GM18907 (cell line): ENCODE data around the gene OR1A2.
"Not testable (repeated sequence)": the region's sequence is repeated elsewhere in the genome, so short reads cannot be mapped to it uniquely, and the experiment has no call there.

Experiments
- ATAC-seq: cut with Tn5 transposase; IDR thresholded peaks from one replicate; pipeline ENCODE4 v1.9.1; 2021; ENCODE audit warnings: mild to moderate bottlenecking, moderate library complexity; ENCODE audit not compliant: unreplicated experiment

Gene OR1A2, protein sequence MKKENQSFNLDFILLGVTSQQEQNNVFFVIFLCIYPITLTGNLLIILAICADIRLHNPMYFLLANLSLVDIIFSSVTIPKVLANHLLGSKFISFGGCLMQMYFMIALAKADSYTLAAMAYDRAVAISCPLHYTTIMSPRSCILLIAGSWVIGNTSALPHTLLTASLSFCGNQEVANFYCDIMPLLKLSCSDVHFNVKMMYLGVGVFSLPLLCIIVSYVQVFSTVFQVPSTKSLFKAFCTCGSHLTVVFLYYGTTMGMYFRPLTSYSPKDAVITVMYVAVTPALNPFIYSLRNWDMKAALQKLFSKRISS

DNA sequence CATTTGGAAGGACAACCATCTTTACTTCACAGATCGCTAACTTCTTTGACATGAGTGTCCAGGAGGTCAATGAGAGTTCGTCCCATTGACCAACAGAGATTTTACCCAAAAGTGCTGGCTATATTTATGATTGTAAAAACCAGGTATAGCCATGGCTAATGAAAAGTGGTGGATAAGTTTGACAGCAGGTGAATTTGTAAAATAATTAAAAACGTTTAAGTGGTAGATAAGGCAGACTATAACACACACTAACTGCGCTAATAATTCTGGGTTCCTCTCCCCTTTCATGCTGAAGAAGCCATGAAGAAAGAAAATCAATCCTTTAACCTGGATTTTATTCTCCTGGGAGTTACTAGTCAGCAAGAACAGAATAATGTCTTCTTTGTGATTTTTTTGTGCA is at the start of gene OR1A2:
Gene OR1A2 (plus strand): TSS at position 301 of the 400 bp plus-strand sequence. CDS start 0 bp downstream, at position 301.
- no peak for ATAC-seq

DNA sequence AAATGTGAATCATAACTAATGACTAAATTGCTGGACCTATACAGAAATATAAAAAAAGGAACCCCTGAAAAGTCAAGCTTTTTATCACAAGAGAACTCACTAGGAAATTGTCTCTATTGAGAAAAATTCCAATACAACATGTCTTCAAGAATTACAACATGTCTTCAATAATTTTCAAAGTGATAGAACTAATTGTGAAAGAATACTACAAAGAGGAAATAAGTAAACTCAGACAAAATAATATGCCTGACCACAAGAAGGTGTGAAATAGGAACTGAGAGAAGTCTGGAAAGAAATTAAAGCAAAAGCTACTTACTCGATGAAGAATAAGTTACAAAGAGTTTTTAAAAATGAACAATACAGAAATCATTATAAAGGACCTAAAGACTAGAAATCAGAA is 40.1 kb upstream of the OR1A2 start:
- no peak for ATAC-seq

DNA sequence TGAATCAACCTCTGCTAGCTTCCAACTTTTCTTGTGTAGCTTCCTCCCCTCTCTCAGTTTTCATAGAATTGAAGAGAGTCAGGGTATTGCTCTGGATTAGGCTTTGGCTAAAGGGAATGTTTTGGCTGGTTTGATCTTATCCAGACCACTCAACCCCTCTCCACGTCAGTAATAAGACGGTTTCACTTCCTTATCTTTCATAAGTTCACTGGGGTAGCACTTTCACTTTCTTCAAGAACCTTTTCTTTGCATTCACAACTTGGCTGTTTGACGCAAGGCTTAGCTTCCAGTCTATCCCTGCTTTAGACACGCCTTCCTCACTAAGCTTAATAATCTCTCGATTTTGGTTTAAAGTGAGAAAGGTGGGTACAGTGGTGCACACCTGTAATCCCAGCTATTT is 29.7 kb upstream of the OR1A2 start:
- ATAC-seq = no peak

DNA sequence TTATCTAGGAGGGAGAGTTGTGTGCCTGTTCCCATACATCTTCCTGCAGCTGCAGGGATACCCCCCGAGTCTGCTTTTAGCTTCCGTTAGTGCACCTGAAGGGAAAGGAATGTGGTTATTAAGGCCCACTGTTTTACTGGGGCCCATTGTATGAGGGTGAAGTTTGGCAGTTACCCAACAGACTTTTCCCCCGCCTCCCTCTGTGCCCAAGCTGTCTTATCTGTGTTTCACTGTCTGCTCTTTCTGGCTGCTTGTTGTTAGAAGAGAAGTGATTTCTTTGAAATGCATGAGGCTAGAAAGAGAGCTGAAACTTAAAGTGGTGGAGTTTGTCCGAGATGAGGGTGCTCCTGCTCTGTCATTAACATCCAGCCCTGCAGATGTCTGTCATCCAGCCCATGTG is 7.4 kb upstream of the OR1A2 start:
- ATAC-seq = no peak

DNA sequence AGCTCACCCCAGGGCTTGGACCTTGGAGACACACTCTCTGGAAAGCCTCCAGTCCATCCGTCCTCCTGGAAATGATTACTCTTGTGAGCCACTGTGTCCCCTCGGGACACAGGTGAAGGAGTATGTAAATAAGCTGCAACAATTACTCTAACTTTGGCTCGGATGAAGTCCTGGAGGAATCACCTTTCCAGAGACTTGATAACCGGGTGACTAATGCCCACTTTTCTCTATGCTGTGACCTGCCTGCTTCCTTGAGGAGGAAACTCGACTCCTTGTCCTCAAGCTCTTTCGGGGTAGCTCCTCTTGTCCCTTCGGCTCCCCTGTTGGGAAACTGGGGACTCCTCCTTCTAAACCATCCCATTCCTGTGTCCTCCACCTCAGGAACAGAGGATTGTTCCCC is 10.0 kb downstream of the OR1A2 start, which contains the start of gene OR1A1:
Gene OR1A1 (plus strand): TSS at position 301 of the 400 bp plus-strand sequence. CDS start 7,954 bp downstream, outside the sequence.
- no peak for ATAC-seq

DNA sequence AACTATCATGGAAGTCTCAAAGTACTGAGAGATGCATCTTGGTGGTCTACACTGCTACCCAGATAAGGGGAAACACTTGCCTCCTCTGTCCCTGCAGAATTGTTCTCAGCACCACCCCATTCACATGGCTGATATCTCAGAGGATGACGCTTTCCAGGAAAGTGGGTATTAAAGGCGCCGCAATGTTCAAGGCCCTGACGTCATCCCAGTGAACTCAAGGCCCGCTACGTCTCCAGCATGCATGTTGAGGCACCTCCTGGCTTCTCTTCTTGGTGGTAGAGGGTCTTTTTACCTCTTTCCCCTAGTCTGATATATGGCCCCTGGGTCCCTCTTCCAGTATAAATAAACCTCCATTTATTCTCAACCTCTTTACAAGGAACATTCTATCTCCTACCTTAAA is 11.2 kb downstream of the OR1A2 start:
- no peak for ATAC-seq

DNA sequence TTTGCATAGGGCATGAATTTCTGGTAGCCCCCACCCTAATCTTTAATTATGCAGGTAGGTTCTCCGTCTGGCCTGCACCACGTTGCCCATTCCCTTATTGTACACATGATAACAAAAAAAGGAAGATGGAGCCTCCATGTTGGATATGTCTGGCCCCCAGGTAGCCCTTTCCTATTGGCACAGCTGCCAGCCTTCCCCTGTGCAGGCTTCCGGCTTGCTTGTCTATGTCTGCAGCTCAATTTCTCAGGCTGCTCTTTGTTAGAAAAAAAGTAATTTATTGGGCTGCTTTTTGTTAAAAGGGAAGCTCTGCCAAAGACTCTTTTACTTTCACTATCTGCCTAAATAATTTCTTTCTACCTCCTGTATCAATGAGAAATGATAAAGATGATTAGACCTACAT is 15.7 kb downstream of the OR1A2 start:
- no peak for ATAC-seq

DNA sequence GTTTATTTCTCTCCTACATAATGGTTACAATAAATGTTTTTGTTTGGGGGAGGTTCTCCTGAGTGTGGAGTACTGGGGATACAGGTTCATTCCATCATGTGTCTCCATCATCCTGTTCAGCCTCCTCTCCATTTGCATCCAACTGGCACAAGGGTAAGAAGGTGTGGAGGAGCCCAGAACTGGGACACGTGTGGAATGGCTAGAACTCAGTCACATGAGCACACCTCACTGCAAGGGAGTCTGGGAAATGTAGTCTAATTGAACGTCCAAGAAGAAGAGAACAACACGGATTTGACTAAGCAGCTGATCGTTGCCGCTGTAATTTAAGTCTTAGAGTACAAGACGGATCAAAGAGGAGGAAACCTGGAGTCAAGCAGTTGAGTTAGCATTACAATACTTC is 16.3 kb downstream of the OR1A2 start:
- ATAC-seq = no peak

DNA sequence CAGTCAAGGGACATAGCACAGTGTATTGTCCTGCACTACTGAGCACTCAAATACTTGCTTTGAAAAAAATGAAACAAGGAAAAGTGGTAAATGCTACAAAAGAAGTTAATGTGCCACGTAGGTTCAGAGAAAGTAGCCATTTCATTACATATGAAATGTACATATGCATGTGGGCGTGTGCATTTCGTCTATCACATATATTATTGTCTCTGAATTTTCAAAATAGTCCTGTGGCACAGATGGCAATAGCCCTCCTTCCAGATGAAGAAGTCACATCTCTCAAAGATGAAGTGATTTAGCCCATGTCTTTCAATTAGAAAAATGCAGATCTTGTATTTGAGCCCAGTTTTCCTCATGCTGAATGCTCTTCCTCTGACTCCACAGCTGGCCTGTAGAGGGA is 22.7 kb downstream of the OR1A2 start:
- ATAC-seq = not testable (repeated sequence)

DNA sequence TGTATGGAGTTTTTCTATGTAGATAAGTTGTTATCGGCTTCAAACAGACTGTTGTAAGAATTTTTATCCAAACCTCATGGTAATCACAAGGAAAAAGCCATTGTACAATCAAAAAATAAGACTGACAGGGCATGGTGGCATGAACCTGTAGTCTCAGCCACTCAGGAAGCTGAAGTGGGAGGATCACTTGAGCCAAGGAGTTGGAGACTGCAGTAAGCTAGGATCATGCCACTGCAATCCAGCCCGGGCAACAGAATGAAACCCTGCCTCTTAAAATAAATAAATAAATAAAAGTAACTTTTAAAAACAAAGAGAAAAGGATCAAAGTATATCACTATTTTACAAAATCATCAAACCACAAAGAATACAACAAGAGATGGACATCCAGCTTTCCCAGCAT is 24.5 kb downstream of the OR1A2 start:
- ATAC-seq = no peak

DNA sequence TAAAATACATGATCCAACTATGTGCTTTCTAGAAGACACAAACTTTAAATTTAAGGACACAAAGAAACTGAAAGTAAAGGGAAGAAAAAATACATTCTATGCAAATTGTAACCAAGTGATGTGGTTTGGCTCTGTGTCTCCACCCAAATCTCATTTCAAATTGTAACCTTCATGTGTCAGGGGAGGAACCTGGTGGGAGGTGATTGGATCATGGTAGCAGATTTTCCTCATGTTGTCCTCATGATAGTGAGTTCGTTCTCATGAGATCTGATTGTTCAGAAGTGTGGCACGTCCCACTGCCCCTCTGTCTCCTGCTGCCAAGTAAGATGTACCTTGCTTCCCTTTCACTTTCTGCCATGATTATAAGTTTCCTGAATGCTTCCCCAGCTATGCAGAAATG is 25.2 kb downstream of the OR1A2 start:
- ATAC-seq = no peak

DNA sequence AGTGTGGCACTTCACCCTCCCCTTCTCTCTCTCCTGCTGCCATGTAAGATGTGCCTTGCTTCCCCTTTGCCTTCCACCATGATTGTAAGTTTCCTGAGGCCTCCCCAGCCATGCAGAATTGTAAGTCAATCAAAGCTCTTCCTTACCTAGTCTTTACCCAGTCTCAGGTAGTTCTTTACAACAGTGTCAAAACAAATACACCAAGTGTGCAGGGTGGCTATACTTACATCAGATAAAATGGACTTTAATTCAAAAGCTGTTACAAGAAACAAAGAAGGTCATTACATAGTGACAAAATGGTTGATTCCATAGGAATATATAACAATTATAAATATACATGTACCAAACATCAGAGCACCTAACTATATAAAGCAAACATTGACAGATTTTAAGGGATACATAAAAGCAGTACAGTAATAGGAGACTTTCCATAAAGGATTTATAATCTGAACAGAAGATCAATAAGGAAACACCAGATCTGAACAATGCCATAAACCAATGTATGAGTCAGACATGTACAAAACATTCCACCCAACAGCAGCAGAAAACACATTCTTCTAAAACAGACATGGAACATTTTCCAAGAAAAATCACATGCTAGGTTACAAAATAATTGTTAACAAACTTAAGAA is 27.5 kb downstream of the OR1A2 start:
- ATAC-seq = not testable (repeated sequence)

DNA sequence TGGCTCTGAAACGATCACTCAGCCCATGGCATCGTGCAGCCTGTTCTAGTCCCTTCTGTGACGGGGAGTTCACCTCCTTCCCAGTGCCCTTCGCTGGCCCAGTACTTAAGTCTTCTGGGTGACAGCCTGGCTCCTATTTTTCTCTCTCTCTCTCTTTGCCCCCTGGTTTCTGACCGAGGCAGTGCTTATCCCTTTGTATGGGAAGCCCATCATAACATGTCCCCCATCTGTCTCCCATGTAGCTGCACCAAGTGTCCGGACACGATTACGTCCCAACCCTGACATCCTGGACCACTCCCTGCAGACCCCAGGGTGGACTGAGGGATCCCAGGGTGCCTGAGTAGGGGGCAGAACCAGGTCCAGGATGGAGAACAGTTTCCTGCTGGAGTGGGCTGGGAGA is 35.0 kb downstream of the OR1A2 start:
- ATAC-seq = not testable (repeated sequence)

DNA sequence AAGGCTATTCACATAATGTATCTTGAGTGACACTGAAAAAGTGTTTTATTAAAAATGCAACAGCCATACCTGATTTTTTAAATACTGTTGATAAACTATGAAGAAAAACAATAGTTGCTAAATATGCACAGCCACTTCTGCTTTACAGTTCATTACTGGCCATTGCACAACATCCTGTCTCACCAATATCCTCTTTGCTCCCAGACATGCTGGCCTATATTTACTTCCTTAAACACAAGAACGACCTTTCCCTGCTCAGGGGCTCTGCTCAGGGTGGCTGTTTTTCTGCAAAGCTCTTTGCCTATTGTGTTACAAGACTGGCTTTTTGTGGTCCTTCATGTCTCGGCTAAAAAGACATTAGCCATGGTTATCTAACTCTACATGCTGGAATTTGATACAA is 41.4 kb downstream of the OR1A2 start:
- not testable (repeated sequence) for ATAC-seq

DNA sequence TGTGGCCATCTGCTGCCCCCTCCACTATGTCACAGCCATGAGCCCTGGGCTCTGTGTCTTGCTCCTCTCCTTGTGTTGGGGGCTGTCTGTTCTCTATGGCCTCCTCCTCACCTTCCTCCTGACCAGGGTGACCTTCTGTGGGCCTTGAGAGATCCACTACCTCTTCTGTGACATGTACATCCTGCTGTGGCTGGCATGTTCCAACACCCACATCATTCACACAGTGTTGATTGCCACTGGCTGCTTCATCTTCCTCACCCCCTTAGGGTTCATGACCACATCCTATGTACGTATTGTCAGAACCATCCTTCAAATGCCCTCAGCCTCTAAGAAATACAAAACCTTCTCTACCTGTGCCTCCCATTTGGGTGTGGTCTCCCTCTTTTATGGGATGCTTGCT is 43.7 kb downstream of the OR1A2 start:
- ATAC-seq = not testable (repeated sequence)

DNA sequence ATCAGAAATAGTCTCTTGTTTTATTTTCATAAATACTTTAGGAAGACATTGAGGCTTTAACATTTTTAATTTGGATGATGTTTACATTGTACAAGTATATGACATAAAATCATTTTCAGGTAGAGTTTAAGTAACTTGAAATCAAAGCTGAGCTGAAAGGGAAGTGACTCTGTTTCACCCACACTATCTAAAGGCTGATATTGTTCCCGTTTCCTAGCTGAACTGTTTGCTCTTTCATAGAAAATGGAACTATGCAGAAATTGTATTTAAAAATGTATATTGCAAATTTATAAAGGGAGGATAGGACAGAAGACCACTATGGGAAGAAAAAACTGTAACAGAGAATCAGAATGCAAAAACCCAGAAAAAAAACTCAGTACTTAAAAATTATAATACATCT is 47.5 kb downstream of the OR1A2 start:
- not testable (repeated sequence) for ATAC-seq
